Fibroblast of mammary gland (primary cell): ENCODE results near the gene CABLES1.
"Not testable (repeated sequence)": the region's sequence is repeated elsewhere in the genome, so short reads cannot be mapped to it uniquely, and the experiment has no call there.

ENCODE experiments used
- DNase-seq: peaks from one replicate; pipeline ENCODE4 v3.0.0-alpha.2; 2010; ENCODE audit warnings: low read depth
- H3K4me3 ChIP-seq: 2 replicates; pipeline ENCODE4 v1.5.1; 2011; ENCODE audit warnings: low read depth, mild to moderate bottlenecking, low read length, moderate library complexity; ENCODE audit not compliant: control insufficient read depth
- CTCF ChIP-seq: conservative IDR thresholded peaks from 2 replicates; pipeline ENCODE4 v1.5.1; 2011; ENCODE audit warnings: low read depth, low read length, inconsistent platforms; ENCODE audit not compliant: control insufficient read depth, insufficient read depth

CABLES1 gene

GRCh38 chr18:23239350-23239692, 104.0 kb downstream of the CABLES1 start:
- no peak overlapping the region for H3K4me3 ChIP-seq
- DNase-seq = no peak
- no peak for TF ChIP-seq CTCF

GRCh38 chr18:23239885-23240608, 104.8 kb downstream of the CABLES1 start:
- DNase-seq = no peak
- no peak overlapping the region for H3K4me3 ChIP-seq
- no peak for TF ChIP-seq CTCF

- no peak for TF ChIP-seq CTCF
- DNase-seq = no peak
Measured at GRCh38 chr18:23240609-23240930, 105.3 kb downstream of the CABLES1 start.

GRCh38 chr18:23241833-23242496, 106.7 kb downstream of the CABLES1 start:
- not testable (repeated sequence) for DNase-seq, H3K4me3 ChIP-seq

More at GRCh38 chr18:23240609-23240930, 105.3 kb downstream of the CABLES1 start:
- H3K4me3 ChIP-seq = no peak overlapping the region

- no peak for DNase-seq
- no peak overlapping the region for H3K4me3 ChIP-seq
- no peak for TF ChIP-seq CTCF
Measured at GRCh38 chr18:23243178-23243577, 107.9 kb downstream of the CABLES1 start.

- H3K4me3 ChIP-seq = no peak overlapping the region
- no peak for TF ChIP-seq CTCF
- DNase-seq = no peak
Measured at GRCh38 chr18:23243816-23244215, 108.5 kb downstream of the CABLES1 start.

- H3K4me3 ChIP-seq = no peak overlapping the region
- no peak for TF ChIP-seq CTCF
- DNase-seq = no peak
Measured at GRCh38 chr18:23244401-23244800, 109.1 kb downstream of the CABLES1 start.
